HepG2 (cell line): ENCODE measurements around the gene PRR11. TPM values are rescaled to one million over a fixed set of nuclear protein-coding genes. Genes with fewer than 3 reads are reported as not detected.

Experiments used
- CTCF ChIP-seq: sonication (generic); formaldehyde crosslinking; IDR thresholded peaks from 2 replicates; pipeline ENCODE4 v1.5.0; 2020; ENCODE audit warnings: mild to moderate bottlenecking, missing genetic modification reagents, moderate library complexity
- DMAP1 ChIP-seq: IDR thresholded peaks from 2 replicates; pipeline ENCODE4 v1.6.1; 2016
- PAF1 ChIP-seq: IDR thresholded peaks from 2 replicates; pipeline ENCODE4 v1.6.1; 2016; ENCODE audit warnings: missing genetic modification reagents, missing compliant biosample characterization
- PBX3 ChIP-seq: sonication (generic); formaldehyde crosslinking; IDR thresholded peaks from 2 replicates; pipeline ENCODE4 v1.8.1; 2023; ENCODE audit warnings: missing genetic modification reagents, inconsistent platforms, borderline replicate concordance
- SRSF4 ChIP-seq: fragments of 200-400 bp; formaldehyde crosslinking; IDR thresholded peaks from one replicate; pipeline ENCODE4 v1.6.1; 2018; ENCODE audit warnings: mild to moderate bottlenecking, low read depth, low read length, moderate library complexity; ENCODE audit not compliant: poor library complexity, severe bottlenecking
- WIZ ChIP-seq: sonication (generic); formaldehyde crosslinking; IDR thresholded peaks from 2 replicates; pipeline ENCODE4 v1.5.1; 2020; ENCODE audit warnings: mild to moderate bottlenecking, missing genetic modification reagents
- ZBTB7A ChIP-seq: sonication (generic); formaldehyde crosslinking; IDR thresholded peaks from 2 replicates; pipeline ENCODE4 v1.8.0; 2022; ENCODE audit warnings: mild to moderate bottlenecking, missing genetic modification reagents
- ZNF567 ChIP-seq: sonication (generic); formaldehyde crosslinking; IDR thresholded peaks from 2 replicates; pipeline ENCODE4 v1.8.1; 2023; ENCODE audit warnings: mild to moderate bottlenecking, missing genetic modification reagents, borderline replicate concordance
- ZUFSP ChIP-seq: sonication (generic); formaldehyde crosslinking; IDR thresholded peaks from 2 replicates; pipeline ENCODE4 v1.9.0; 2021; ENCODE audit warnings: missing genetic modification reagents, mild to moderate bottlenecking, borderline replicate concordance
- polyA plus RNA-seq, 8 experiments: library from polyadenylated mRNA; depleted of rRNA in 3 of 8; stranded (reverse) in 7 of 8; unstranded in 1 of 8; fragments of >200 nt; fragmentation: Illumina TruSeq in 4 of 8; extraction: Trizol in 4 of 8; gene quantifications; 2 replicates each; pipeline versions ENCODE4 v1.2.1 to v1.2.3, GENCODE V29; 2011 to 2016; ENCODE audit warnings: low read depth in 4 of 8, missing spikeins in 1 of 8, mixed read lengths in 1 of 8; ENCODE audit not compliant: insufficient read depth in 1 of 8
- total RNA-seq, 5 experiments: library from RNA; depleted of rRNA; stranded (reverse); fragments of >200 nt; fragmentation: Illumina TruSeq; extraction: Trizol; gene quantifications; 2 replicates each; pipeline ENCODE4 v1.2.3, GENCODE V29; 2016; ENCODE audit warnings: low read depth in 1 of 5
- TF ChIP-seq, protein P1 (sequence below): sonication (generic); formaldehyde crosslinking; IDR thresholded peaks from 2 replicates; pipeline ENCODE4 v1.5.0; 2020; ENCODE audit warnings: mild to moderate bottlenecking, missing genetic modification reagents, borderline replicate concordance
- TF ChIP-seq, protein P2 (sequence below): sonication (generic); formaldehyde crosslinking; IDR thresholded peaks from 2 replicates; pipeline ENCODE4 v1.4.0; 2020; ENCODE audit warnings: missing genetic modification reagents
- TF ChIP-seq, protein P3 (sequence below): sonication (generic); formaldehyde crosslinking; IDR thresholded peaks from 2 replicates; pipeline ENCODE4 v1.5.1; 2020; ENCODE audit warnings: missing genetic modification reagents, mild to moderate bottlenecking, borderline replicate concordance
- TF ChIP-seq, protein P4 (sequence below): fragments of 450-650 bp; IDR thresholded peaks from 2 replicates; pipeline ENCODE4 v1.6.1; 2017
- TF ChIP-seq, protein P5 (sequence below): sonication (generic); formaldehyde crosslinking; IDR thresholded peaks from 2 replicates; pipeline ENCODE4 v1.4.0; 2020; ENCODE audit warnings: mild to moderate bottlenecking, missing genetic modification reagents

Gene PRR11
- total and polyA plus RNA-seq, 2 of the 13 experiments (the other 11 are each of a cell fraction or from before 2014, with no cell fraction given), result 35.7 to 39.2 TPM

DNA sequence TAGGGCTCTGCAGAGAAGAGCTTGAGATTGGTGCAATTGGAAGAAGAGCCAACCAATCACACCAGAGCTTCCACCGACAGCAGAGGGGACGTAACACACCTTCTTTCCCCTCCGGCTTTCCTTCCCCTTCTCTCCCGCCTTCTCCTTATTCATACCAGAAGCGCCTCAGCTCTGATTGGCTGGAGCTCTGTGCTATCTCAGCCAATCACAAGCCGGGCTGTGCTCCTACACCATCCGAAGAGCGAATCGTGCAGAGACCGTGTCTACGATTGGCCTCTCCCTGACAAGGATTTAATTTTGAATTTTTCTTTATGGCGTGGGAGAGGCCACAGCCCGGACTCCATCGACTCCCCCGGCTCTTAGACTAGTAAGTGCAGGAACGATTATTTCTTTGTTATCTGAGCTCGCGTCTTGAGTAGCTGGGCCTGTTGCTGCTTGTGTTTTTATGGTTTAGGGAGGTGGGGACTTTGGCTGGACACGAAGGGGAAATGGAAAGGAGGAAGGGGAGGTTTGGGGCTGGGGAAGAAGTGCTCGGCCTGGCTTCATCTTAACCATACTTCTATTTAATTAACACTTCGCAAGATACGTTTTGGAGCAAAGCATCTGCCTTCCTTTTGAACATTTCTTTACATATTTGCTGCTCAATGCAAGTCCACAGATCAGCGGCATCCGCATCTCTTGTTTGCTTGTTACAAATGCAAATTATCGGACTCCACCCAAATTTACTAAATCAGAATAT lies at the start of gene PRR11 (continued):
- TF ChIP-seq CTCF (CRISPR knock-in tag) (no peak), PAF1 (CRISPR knock-in tag) (no peak), ZUFSP (no peak), ZNF567 (no peak), WIZ (CRISPR knock-in tag) (no peak), ZBTB7A (CRISPR knock-in tag) (no peak), SRSF4 (no peak), DMAP1 (no peak), PBX3 (CRISPR knock-in tag) (no peak)
- TF ChIP-seq, protein P1, sequence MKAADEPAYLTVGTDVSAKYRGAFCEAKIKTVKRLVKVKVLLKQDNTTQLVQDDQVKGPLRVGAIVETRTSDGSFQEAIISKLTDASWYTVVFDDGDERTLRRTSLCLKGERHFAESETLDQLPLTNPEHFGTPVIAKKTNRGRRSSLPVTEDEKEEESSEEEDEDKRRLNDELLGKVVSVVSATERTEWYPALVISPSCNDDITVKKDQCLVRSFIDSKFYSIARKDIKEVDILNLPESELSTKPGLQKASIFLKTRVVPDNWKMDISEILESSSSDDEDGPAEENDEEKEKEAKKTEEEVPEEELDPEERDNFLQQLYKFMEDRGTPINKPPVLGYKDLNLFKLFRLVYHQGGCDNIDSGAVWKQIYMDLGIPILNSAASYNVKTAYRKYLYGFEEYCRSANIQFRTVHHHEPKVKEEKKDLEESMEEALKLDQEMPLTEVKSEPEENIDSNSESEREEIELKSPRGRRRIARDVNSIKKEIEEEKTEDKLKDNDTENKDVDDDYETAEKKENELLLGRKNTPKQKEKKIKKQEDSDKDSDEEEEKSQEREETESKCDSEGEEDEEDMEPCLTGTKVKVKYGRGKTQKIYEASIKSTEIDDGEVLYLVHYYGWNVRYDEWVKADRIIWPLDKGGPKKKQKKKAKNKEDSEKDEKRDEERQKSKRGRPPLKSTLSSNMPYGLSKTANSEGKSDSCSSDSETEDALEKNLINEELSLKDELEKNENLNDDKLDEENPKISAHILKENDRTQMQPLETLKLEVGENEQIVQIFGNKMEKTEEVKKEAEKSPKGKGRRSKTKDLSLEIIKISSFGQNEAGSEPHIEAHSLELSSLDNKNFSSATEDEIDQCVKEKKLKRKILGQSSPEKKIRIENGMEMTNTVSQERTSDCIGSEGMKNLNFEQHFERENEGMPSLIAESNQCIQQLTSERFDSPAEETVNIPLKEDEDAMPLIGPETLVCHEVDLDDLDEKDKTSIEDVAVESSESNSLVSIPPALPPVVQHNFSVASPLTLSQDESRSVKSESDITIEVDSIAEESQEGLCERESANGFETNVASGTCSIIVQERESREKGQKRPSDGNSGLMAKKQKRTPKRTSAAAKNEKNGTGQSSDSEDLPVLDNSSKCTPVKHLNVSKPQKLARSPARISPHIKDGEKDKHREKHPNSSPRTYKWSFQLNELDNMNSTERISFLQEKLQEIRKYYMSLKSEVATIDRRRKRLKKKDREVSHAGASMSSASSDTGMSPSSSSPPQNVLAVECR (CRISPR knock-in tag), result peak; percentile 93
- TF ChIP-seq, protein P2, sequence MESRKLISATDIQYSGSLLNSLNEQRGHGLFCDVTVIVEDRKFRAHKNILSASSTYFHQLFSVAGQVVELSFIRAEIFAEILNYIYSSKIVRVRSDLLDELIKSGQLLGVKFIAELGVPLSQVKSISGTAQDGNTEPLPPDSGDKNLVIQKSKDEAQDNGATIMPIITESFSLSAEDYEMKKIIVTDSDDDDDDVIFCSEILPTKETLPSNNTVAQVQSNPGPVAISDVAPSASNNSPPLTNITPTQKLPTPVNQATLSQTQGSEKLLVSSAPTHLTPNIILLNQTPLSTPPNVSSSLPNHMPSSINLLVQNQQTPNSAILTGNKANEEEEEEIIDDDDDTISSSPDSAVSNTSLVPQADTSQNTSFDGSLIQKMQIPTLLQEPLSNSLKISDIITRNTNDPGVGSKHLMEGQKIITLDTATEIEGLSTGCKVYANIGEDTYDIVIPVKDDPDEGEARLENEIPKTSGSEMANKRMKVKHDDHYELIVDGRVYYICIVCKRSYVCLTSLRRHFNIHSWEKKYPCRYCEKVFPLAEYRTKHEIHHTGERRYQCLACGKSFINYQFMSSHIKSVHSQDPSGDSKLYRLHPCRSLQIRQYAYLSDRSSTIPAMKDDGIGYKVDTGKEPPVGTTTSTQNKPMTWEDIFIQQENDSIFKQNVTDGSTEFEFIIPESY (CRISPR knock-in tag), result no peak
- TF ChIP-seq, protein P3, sequence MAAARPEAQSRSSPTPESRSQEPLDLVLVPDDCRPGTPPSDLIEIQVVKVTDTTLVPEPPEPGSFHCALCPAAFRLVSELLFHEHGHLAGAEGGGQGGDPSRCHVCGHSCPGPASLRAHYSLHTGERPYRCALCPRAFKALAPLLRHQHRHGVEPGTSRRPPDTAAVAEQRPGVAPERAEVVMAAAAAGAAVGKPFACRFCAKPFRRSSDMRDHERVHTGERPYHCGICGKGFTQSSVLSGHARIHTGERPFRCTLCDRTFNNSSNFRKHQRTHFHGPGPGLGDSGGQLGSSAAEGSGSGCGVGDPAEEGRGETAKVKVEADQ (CRISPR knock-in tag), result no peak
- TF ChIP-seq, protein P4, sequence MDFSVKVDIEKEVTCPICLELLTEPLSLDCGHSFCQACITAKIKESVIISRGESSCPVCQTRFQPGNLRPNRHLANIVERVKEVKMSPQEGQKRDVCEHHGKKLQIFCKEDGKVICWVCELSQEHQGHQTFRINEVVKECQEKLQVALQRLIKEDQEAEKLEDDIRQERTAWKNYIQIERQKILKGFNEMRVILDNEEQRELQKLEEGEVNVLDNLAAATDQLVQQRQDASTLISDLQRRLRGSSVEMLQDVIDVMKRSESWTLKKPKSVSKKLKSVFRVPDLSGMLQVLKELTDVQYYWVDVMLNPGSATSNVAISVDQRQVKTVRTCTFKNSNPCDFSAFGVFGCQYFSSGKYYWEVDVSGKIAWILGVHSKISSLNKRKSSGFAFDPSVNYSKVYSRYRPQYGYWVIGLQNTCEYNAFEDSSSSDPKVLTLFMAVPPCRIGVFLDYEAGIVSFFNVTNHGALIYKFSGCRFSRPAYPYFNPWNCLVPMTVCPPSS, result no peak
- TF ChIP-seq, protein P5, sequence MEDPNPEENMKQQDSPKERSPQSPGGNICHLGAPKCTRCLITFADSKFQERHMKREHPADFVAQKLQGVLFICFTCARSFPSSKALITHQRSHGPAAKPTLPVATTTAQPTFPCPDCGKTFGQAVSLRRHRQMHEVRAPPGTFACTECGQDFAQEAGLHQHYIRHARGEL (CRISPR knock-in tag), result no peak
